NCI-H2171 (cell line): ENCODE results near the gene PIBF1.
A peak's percentile ranks its signal among the peaks of the same experiment; 100 is the strongest.
"Not testable (repeated sequence)": the region's sequence is repeated elsewhere in the genome, so short reads cannot be mapped to it uniquely, and the experiment has no call there.

ENCODE experiments used
- DNase-seq: peaks from one replicate; lab custom pipeline; 2025; lab: John Stamatoyannopoulos, UW

PIBF1 gene

GRCh38 chr13:72911981-72912380 lies 130.0 kb downstream of the PIBF1 start:
- no peak for DNase-seq

- no peak for DNase-seq
These were observed 138.2 kb downstream of the PIBF1 start for GRCh38 chr13:72920097-72920496.

- DNase-seq, result no peak
These were observed 149.4 kb downstream of the PIBF1 start for GRCh38 chr13:72931311-72931710.

- no peak for DNase-seq
These were observed 150.3 kb downstream of the PIBF1 start for GRCh38 chr13:72932250-72932649.

GRCh38 chr13:72946267-72946666 lies 164.3 kb downstream of the PIBF1 start:
- DNase-seq, result not testable (repeated sequence)

GRCh38 chr13:72952529-72953141 lies 170.7 kb downstream of the PIBF1 start:
- no peak for DNase-seq

GRCh38 chr13:72953391-72953965 lies 171.5 kb downstream of the PIBF1 start:
- DNase-seq, result peak; percentile 6

GRCh38 chr13:72959643-72960042 lies 177.7 kb downstream of the PIBF1 start:
- no peak for DNase-seq

- no peak for DNase-seq
These were observed 178.2 kb downstream of the PIBF1 start for GRCh38 chr13:72960114-72960513.

GRCh38 chr13:72960541-72960940 lies 178.6 kb downstream of the PIBF1 start:
- no peak for DNase-seq

- no peak for DNase-seq
These were observed 181.8 kb downstream of the PIBF1 start for GRCh38 chr13:72963762-72964161.

- no peak for DNase-seq
These were observed 188.5 kb downstream of the PIBF1 start for GRCh38 chr13:72970301-72970880.

- DNase-seq, result no peak
These were observed 189.0 kb downstream of the PIBF1 start for GRCh38 chr13:72970956-72971355.

- no peak for DNase-seq
These were observed 191.3 kb downstream of the PIBF1 start for GRCh38 chr13:72973234-72973633.

GRCh38 chr13:72983085-72983768 lies 201.3 kb downstream of the PIBF1 start:
- DNase-seq, result no peak

GRCh38 chr13:72985610-72986009 lies 203.7 kb downstream of the PIBF1 start:
- no peak for DNase-seq

- no peak for DNase-seq
These were observed 204.3 kb downstream of the PIBF1 start for GRCh38 chr13:72986197-72986596.

- DNase-seq, result no peak
These were observed 209.0 kb downstream of the PIBF1 start for GRCh38 chr13:72990953-72991352.

GRCh38 chr13:72998012-72998411 lies 216.1 kb downstream of the PIBF1 start:
- DNase-seq, result no peak

- DNase-seq, result no peak
These were observed 218.2 kb downstream of the PIBF1 start for GRCh38 chr13:73000027-73000674.

GRCh38 chr13:73001971-73002370 lies 220.0 kb downstream of the PIBF1 start:
- DNase-seq, result no peak

- DNase-seq, result no peak
These were observed 229.8 kb downstream of the PIBF1 start for GRCh38 chr13:73011751-73012150.

- no peak for DNase-seq
These were observed 233.9 kb downstream of the PIBF1 start for GRCh38 chr13:73015805-73016204.
